Mononuclear cell (primary cell): ENCODE results near the gene MMP21. TPM values are rescaled to one million over a fixed set of nuclear protein-coding genes. Genes with fewer than 3 reads are reported as not detected.

Source experiments
- H3K27me3 ChIP-seq: 2 replicates; pipeline ENCODE4 v1.6.0; 2011; ENCODE audit warnings: low read length, control low read depth; ENCODE audit not compliant: insufficient read depth
- H3K4me1 ChIP-seq: 2 replicates; pipeline ENCODE4 v1.5.1; 2011; ENCODE audit warnings: mild to moderate bottlenecking, low read length, control low read depth; ENCODE audit not compliant: insufficient read depth
- H3K4me3 ChIP-seq: 2 replicates; pipeline ENCODE4 v1.5.1; 2011; ENCODE audit warnings: mild to moderate bottlenecking, low read length, moderate library complexity
- H3K9me3 ChIP-seq: 2 replicates; pipeline ENCODE4 v1.5.1; 2011; ENCODE audit warnings: low read depth, mild to moderate bottlenecking, control low read depth, low read length
- total RNA-seq: library from RNA; depleted of rRNA; stranded (reverse); fragments of >200 nt; gene quantifications from one replicate; pipeline ENCODE4 v1.2.3, GENCODE V29; 2012

MMP21 gene
- total RNA-seq, 1 donor, result 0.21 TPM

DNA sequence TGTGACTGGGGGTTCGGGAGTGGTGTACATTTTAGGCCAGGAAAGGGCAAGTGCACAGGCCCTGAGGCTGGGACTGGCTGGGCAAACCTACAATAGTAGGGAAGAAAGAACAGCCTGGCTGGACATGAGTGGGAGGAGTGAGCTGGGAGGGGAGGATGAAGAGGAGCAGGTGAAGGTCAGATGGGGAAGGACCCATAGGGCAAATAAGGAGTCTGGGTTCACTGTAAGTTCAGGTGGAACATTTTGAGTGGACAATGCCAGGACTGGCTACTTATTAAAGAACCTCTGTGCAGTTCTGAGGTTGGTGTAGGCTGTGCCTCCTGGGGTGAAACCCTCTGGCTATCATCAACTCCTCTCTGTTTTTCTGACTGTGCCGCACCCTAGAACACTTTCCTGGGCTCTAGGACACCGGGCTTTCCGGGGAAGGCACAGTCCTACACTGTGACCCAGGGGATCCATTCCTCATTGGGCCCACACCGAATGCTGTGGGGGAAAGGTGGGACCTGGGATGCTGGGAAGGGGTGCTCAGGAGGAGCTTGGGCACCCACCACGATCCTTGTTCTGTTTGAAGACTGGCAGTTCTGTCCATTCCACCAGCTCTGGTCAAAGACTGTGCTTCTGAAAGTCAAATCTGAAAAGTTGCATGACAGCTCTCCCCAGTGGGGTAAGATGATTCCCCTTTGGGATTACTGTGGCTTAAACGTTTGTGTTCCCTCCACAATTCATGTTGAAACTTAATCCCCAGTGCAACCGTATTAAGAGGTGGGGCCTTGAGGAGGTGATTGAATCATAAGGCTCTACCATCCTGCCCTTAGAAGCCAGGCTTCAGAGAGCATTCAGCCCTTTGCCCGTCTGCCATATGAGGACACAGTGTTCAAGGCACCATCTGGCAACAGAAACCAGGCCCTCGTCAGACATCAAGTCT is 4.0 kb upstream of the MMP21 start:
- H3K4me3 ChIP-seq, result no peak overlapping the region
- H3K27me3 ChIP-seq, result no peaks in the 10 kb centered on the region
- H3K4me1 ChIP-seq, result no peaks in the 10 kb centered on the region
- H3K9me3 ChIP-seq, result no peaks in the 10 kb centered on the region

DNA sequence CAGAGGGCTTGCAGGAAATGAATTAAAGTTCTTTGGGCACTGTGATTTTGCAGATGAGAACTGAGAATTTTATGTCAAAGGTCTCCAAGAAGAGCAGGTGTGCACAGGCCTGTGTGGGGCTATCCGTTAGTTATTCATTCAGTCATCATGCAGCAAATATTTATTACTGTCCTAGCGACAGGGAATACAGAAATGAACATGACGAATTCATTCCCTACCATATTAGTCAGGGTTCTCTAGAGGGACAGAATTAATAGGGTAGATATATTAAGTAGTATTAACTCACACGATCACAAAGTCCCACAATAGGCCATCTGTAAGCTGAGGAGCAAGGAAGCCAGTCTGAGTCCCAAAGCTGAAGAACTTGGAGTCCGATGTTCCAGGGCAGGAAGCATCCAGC is 2.9 kb upstream of the MMP21 start:
- Histone ChIP-seq H3K4me3 (no peak overlapping the region), H3K27me3 (no peaks in the 10 kb centered on the region), H3K9me3 (no peaks in the 10 kb centered on the region), H3K4me1 (no peaks in the 10 kb centered on the region)

DNA sequence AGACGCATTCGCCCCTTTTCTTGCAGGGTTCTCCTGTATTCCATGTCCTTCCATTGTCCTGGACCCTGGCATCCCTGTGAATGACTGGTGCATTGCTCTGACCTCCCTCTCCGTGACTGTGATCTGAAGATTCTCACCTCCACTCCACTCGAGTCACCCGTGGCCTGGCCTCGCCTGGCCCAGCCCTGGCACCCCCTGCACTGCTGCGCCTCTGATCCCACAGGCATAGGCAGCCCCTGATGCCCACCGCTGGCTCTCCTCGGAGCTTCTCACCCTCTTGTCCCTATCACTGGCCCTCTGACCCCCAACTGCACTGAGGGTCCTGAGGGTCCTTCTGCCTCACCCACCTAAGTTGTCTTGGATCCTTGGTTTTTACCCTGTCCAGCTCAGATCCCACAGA is 2.2 kb upstream of the MMP21 start:
- H3K4me1 ChIP-seq, result no peaks in the 10 kb centered on the region
- no peak overlapping the region for H3K4me3 ChIP-seq
- no peaks in the 10 kb centered on the region for H3K27me3 ChIP-seq
- no peaks in the 10 kb centered on the region for H3K9me3 ChIP-seq

DNA sequence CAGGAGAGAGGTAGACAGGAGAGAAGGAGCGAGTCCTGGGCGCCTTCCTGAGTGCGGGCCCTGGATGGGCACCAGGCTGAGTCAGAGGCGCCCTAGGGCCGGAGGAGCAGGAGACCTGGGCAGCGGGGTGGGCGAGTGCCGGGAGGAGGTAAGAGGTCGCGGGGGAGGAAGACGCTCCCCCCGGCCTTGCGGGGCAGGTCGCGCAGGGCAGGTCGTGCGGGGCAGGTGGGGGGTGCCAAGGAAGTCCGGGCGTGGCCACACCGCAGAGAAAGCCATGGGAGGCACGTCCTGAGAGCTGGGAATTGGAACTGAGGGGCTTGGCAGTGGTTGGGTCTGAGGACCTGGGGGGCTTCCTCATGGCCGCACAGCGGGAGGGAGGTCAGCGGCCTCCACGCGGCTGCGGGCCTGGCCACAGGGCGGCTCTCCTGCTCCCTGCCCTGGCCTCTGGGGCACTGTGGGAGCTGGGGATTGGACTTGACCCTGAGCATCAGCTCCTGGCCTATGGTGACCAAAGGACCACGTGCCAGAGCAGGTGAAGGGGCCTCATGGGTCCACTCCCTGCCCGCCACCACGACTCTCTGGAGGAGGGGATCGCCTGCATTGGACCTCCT is 935 bp downstream of the MMP21 start:
- Histone ChIP-seq H3K9me3 (no peaks in the 10 kb centered on the region), H3K27me3 (no peaks in the 10 kb centered on the region), H3K4me3 (no peak overlapping the region), H3K4me1 (no peaks in the 10 kb centered on the region)

DNA sequence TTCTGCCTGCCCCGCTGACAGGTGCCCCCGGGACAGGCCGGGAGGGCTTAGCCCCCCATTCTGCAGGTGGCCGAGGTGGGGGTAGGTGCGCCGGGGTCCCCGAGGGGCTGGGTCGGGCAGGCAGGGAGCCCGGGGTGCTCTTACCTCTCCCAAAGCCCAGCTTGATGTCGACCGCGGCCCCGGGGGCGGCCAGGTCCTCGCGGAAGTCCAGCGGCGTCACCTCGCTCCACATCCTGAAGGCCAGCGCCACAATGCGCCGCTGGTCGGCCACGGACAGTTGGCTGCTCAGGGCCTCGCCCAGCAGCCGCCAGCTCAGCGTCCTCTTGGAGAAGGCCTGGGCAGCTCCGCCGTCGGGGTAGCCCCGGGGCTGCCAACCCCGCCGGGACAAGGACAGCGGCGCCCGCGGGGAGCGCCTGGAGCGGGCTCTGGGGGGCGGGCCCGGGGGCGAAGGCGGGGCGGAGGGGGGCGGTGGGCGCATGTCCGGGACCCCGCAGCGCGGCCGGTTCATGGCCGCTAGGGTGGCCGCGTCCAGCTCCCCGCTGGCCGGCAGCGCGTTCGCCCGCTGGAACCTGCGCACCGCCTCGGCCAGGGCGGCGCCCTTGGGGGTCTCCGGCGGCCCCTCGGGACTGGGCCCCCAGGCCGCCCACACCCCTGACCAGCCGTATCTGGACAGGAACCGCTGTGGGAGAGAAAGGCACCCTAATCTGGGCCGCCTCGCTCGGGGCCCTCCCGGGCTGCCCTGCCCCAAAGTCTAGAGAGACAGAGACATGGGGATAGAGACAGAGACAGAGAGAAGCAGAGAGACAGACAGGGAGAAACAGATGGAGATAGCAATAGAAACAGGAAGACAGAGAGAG is 1.7 kb downstream of the MMP21 start:
- no peaks in the 10 kb centered on the region for H3K4me1 ChIP-seq
- no peaks in the 10 kb centered on the region for H3K27me3 ChIP-seq
- H3K4me3 ChIP-seq, result no peak overlapping the region
- no peaks in the 10 kb centered on the region for H3K9me3 ChIP-seq

DNA sequence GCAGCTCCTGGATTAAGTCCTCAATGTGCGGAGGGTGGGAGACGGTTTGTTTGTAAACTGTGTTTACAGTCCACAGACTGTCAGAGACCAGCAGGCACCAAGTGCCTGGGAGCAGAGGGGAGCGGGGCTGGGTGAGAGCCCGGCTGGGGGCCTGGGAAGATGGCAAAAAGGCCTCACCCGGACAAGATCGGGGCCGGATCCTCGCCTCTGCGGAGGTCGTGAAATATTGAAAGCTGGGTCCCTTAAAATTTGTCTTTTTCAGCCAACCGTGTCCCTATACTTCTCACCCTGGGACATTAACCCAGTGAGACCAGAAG is 2.8 kb downstream of the MMP21 start:
- Histone ChIP-seq H3K4me3 (no peak overlapping the region), H3K27me3 (no peaks in the 10 kb centered on the region), H3K9me3 (no peaks in the 10 kb centered on the region), H3K4me1 (no peaks in the 10 kb centered on the region)

DNA sequence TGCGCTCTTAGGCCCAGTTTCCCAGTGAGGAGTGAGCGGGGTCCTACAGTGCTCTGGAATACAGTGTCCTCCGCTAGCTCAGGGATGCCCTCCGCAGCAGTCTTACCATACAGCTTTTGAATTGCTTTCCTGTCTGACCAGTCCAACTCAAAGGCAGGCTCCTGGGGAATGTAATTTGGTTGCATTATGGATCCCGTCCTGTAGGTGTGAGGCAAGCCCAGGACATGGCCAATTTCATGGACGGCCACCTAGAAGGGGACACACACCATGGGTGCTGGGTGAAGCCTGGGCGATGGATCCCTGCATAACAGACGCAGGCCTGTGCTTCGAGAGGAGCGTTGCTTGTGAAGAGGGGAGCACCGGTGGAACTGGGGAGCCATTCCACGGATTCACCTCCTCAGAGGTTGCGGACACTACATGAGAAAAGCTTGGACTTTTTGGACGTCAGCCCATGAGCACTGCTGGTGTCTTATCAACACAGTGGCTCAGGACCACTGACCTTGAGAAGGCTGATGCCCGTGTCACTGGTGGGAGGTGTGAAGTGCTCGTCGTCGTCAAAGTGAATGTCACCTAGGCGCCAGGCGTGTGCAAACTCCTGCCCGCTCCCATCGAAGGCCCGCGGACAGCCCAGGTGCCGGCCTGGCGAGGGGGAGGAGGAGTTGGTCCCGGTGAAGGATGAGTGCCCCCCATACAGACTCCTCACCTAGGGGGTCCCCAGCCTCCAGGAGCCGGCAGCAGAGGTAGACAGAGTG is 3.3 kb downstream of the MMP21 start:
- H3K27me3 ChIP-seq, result no peaks in the 10 kb centered on the region
- H3K9me3 ChIP-seq, result no peaks in the 10 kb centered on the region
- no peaks in the 10 kb centered on the region for H3K4me1 ChIP-seq
- no peak overlapping the region for H3K4me3 ChIP-seq

DNA sequence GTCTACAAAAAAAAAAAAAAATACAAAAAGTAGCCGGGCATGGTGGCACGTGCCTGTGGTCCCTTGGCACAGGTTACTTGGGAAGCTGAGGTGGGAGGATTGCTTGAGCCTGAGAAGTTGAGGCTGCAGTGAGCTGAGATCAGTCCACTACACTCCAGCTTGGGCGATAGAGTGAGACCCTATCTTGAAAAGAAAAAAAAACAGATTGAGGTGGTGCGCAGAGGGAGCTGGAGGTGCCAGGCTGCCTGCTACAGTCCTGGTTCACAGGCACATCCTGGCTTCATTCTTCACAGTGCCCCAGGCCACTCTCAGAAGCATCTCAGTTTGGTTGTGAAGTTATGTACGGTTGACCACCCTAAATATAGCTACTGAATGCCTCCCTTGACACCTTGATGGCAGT is 4.8 kb downstream of the MMP21 start:
- no peaks in the 10 kb centered on the region for H3K4me1 ChIP-seq
- H3K4me3 ChIP-seq, result no peak overlapping the region
- H3K9me3 ChIP-seq, result no peaks in the 10 kb centered on the region
- H3K27me3 ChIP-seq, result no peaks in the 10 kb centered on the region

DNA sequence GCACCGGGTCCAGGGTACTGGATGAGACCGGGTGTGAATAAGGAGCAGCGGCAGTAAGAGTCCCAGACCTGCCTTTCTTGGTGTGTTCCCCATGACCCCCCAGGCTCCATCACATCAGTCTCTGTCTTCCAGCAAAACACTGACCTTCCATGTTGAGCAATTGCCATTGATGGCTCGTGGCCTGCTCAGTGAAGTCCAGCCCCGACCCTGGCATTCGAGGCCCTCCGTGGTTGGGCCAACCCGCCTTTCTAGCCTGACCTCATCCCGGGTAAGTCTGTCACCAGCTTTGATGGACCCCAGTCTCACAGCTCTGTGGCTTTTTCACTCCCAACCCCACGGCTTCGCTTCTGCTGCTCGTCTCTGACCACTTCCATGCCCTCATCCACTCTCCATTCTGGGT is 6.4 kb downstream of the MMP21 start:
- Histone ChIP-seq H3K27me3 (no peaks in the 10 kb centered on the region), H3K4me1 (no peaks in the 10 kb centered on the region), H3K4me3 (no peak overlapping the region), H3K9me3 (no peaks in the 10 kb centered on the region)

DNA sequence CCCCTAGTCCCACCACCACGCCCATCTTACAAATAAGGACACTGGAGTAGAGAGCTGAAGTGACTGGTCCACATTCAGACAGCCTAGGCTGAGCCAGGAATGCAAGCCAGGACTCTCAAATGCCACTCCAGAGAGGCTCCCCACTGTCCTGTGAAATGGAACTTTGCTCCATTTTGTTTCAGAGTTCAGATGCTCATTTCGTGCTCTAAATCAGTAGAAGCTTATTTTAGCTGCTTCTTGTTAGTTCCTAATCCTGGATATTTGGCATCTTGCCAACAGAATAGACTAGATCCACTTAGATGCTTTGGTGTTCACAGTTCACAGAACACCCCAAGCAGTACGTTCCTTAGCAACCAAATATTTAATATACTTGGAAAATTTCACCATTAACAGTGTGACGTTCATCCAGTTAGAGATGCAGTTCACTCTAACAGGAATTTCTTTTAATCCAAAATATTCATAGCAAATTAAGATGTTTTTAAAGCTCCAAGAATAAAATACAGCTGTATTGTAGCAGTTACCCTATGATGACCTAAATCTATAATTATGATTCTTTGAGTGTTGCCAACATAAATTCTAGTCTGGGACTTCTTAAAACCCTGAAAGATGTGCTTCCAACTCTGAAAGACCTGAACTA is 7.3 kb downstream of the MMP21 start:
- Histone ChIP-seq H3K27me3 (no peaks in the 10 kb centered on the region), H3K4me1 (no peaks in the 10 kb centered on the region), H3K4me3 (no peak overlapping the region), H3K9me3 (no peaks in the 10 kb centered on the region)

DNA sequence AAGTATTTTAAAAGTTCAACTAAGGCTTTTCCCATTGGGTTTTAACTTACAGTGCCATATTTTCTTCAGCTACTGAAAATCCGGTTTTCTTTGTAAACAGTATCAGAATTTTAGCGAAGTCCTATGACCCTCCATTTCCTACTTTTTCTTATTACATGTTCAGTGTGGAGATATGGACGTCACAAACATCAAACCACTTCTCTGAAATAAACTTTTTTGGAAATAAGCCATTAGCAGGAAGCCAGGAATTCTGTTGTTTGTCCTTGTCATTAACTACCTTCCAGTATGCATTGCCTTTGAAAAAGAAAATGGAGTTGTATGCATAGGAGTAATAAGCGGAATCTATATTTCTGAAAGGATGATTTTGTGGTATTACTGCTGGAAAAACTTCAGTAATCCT is 9.1 kb downstream of the MMP21 start:
- Histone ChIP-seq H3K4me3 (no peak overlapping the region), H3K4me1 (no peaks in the 10 kb centered on the region), H3K27me3 (no peaks in the 10 kb centered on the region), H3K9me3 (no peaks in the 10 kb centered on the region)

DNA sequence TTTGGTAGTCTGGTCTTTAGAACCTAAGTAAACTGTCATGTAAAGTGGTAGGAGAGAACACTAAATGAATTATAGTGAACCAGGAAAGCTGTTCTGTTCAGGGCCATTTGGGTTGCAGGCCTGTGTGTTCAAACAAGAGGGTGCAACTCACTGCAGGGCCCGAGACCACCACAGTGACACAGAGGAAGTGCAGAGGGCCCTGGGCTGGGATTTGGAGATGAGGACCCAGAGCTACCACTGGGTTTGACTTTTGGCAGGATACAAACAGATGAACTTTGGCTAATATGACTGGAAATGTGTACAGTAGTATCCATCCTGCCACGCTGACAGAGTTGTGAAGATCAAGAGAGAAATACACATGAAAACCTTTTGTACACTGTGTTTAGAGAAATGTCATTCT is 9.8 kb downstream of the MMP21 start:
- Histone ChIP-seq H3K9me3 (no peaks in the 10 kb centered on the region), H3K4me3 (no peak overlapping the region), H3K4me1 (no peaks in the 10 kb centered on the region), H3K27me3 (no peaks in the 10 kb centered on the region)

DNA sequence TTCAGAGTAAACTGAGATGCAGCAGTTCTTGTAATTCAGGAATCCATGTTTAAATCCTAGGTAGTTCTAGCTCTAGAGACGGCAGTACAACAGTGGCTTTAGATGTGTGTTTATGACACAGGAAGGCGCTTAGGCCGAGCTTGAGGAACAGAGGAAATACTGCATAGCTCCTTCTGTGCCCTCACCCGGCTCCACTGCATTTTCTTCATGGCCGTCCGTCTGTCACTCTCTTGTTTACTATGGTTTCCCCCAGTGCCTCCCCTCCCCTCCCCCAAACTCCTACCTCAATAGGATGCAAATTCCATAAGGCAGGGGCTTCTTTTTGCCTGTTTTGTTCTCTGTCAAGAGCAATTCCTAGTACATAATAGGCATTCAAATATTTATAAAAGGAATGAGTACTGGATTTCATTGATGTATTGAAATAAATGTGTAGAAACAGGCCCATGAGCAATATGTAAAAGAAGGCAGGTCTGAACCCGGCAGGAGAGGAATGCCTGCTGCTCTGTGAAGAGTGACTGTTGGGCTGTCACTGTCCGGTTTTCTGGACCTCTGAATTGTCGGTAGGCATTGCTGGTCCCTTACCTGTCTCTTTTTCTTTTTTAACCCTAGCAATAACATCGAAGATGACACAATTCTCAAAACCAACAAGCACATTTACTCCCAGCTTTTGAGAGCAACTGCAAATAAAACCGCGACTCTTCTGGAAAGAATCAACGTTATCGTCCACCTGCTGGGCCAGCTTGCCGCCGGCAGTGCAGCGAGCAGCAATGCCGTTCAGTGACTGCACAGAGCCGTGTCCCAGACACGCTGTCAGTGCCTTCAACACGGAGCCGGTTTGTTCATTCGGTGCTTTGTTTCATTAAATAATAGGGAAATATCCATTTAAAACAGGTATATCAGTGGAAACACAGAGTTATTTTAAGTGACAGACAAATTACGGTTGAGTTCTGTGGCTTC is 12.7 kb downstream of the MMP21 start:
- H3K4me1 ChIP-seq, result no peaks in the 10 kb centered on the region
- H3K4me3 ChIP-seq, result no peak overlapping the region
- H3K27me3 ChIP-seq, result no peaks in the 10 kb centered on the region
- no peaks in the 10 kb centered on the region for H3K9me3 ChIP-seq
